GM21786 (cell line): ENCODE measurements around the gene YBEY.
"Not testable (repeated sequence)": the region's sequence is repeated elsewhere in the genome, so short reads cannot be mapped to it uniquely, and the experiment has no call there.

ENCODE experiments used
- ATAC-seq: cut with Tn5 transposase; IDR thresholded peaks from one replicate; pipeline ENCODE4 v1.9.1; 2021; ENCODE audit not compliant: unreplicated experiment

YBEY gene

GRCh38 chr21:46285761-46286647, at the start of gene YBEY:
Gene YBEY (plus strand): TSS chr21:46286342. CDS start chr21:46286914, 572 bp downstream.
- peak; percentile 75 for ATAC-seq

- no peak for ATAC-seq
Measured at GRCh38 chr21:46237474-46237873, 48.7 kb upstream of the YBEY start.

- no peak for ATAC-seq
Measured at GRCh38 chr21:46239817-46240325, 46.3 kb upstream of the YBEY start.

GRCh38 chr21:46241577-46241976, 44.6 kb upstream of the YBEY start:
- not testable (repeated sequence) for ATAC-seq

- ATAC-seq = no peak
Measured at GRCh38 chr21:46243325-46243724, 42.8 kb upstream of the YBEY start.

- no peak for ATAC-seq
Measured at GRCh38 chr21:46243960-46244361, 42.2 kb upstream of the YBEY start.

GRCh38 chr21:46244602-46245001, 41.5 kb upstream of the YBEY start:
- ATAC-seq = no peak

GRCh38 chr21:46245213-46245915, 40.8 kb upstream of the YBEY start:
- ATAC-seq = no peak

- ATAC-seq = no peak
Measured at GRCh38 chr21:46246345-46246744, 39.8 kb upstream of the YBEY start.

GRCh38 chr21:46247699-46248421, 38.3 kb upstream of the YBEY start:
- ATAC-seq = no peak

GRCh38 chr21:46248422-46248782, 37.7 kb upstream of the YBEY start:
- ATAC-seq = no peak

GRCh38 chr21:46248827-46249226, 37.3 kb upstream of the YBEY start:
- no peak for ATAC-seq

- ATAC-seq = no peak
Measured at GRCh38 chr21:46250146-46250725, 35.9 kb upstream of the YBEY start.

GRCh38 chr21:46252840-46253239, 33.3 kb upstream of the YBEY start:
- no peak for ATAC-seq

- ATAC-seq = peak; percentile 42
Measured at GRCh38 chr21:46253610-46254124, 32.5 kb upstream of the YBEY start.

- ATAC-seq = peak; percentile 55
Measured at GRCh38 chr21:46254208-46254975, 31.8 kb upstream of the YBEY start.

GRCh38 chr21:46255166-46255565, 31.0 kb upstream of the YBEY start:
- no peak for ATAC-seq

GRCh38 chr21:46255758-46256337, 30.3 kb upstream of the YBEY start:
- ATAC-seq = no peak

GRCh38 chr21:46256501-46256994, 29.6 kb upstream of the YBEY start:
- ATAC-seq = no peak
